Keratinocyte (primary cell): Measurements from ENCODE around the gene ZBTB33. TPM values are rescaled to one million over a fixed set of nuclear protein-coding genes. Genes with fewer than 3 reads are reported as not detected.

Experiments
- DNase-seq: peaks from one replicate; pipeline ENCODE4 v3.0.0-alpha.2; 2011; ENCODE audit warnings: low read depth, missing footprints, low spot score
- FAIRE-seq: peaks from 2 replicates; lab custom pipeline; 2011; peaks lifted over from hg19 to GRCh38; lab: Jason Lieb, UNC
- H2AFZ ChIP-seq: 2 replicates; pipeline ENCODE4 v1.6.0; 2012; ENCODE audit warnings: low read length, control low read depth, inconsistent platforms; ENCODE audit not compliant: control insufficient read depth
- H3K27ac ChIP-seq: 2 replicates; pipeline ENCODE4 v1.5.1; 2011; ENCODE audit warnings: low read length; ENCODE audit not compliant: control insufficient read depth, insufficient read depth
- H3K27me3 ChIP-seq: 3 replicates; pipeline ENCODE4 v1.6.0; 2011; ENCODE audit warnings: low read length; ENCODE audit not compliant: control insufficient read depth, insufficient read depth; ENCODE audit errors: extremely low read depth
- H3K36me3 ChIP-seq, 2 experiments: 2 replicates in 1 of 2; 3 replicates in 1 of 2; pipeline ENCODE4 v1.5.1; 2011; ENCODE audit warnings: low read length in 2 of 2, mild to moderate bottlenecking in 1 of 2; ENCODE audit not compliant: control insufficient read depth in 2 of 2, insufficient read depth in 2 of 2; ENCODE audit errors: extremely low read depth in 1 of 2
- H3K4me1 ChIP-seq: 3 replicates; pipeline ENCODE4 v1.5.1; 2011; ENCODE audit warnings: low read length; ENCODE audit not compliant: control insufficient read depth, insufficient read depth; ENCODE audit errors: extremely low read depth
- H3K4me2 ChIP-seq: 3 replicates; pipeline ENCODE4 v1.6.0; 2011; ENCODE audit warnings: low read depth, low read length; ENCODE audit not compliant: control insufficient read depth, insufficient read depth; ENCODE audit errors: extremely low read depth
- H3K4me3 ChIP-seq, 3 experiments: fragments of 200-600 bp in 1 of 3; sonication (generic) in 1 of 3; 2 replicates in 2 of 3; 3 replicates in 1 of 3; pipeline ENCODE4 v1.5.1; 2011 to 2016; ENCODE audit warnings: low read length in 3 of 3, mild to moderate bottlenecking in 3 of 3, control low read depth in 2 of 3, inconsistent platforms in 1 of 3, low read depth in 1 of 3, mixed read lengths in 1 of 3, mixed run types in 1 of 3, moderate library complexity in 1 of 3; ENCODE audit not compliant: control insufficient read depth in 2 of 3, insufficient read depth in 2 of 3; ENCODE audit errors: extremely low read depth in 1 of 3
- H3K79me2 ChIP-seq: 2 replicates; pipeline ENCODE4 v1.6.0; 2012; ENCODE audit warnings: low read length; ENCODE audit not compliant: control insufficient read depth, insufficient read depth
- H3K9ac ChIP-seq: 3 replicates; pipeline ENCODE4 v1.6.0; 2011; ENCODE audit warnings: low read length; ENCODE audit not compliant: control insufficient read depth, insufficient read depth; ENCODE audit errors: extremely low read depth
- H3K9me1 ChIP-seq: 3 replicates; pipeline ENCODE4 v1.6.0; 2011; ENCODE audit warnings: low read length; ENCODE audit not compliant: control insufficient read depth, insufficient read depth; ENCODE audit errors: extremely low read depth
- H3K9me3 ChIP-seq: 2 replicates; pipeline ENCODE4 v1.5.1; 2012; ENCODE audit warnings: low read depth, low read length; ENCODE audit not compliant: control insufficient read depth
- H4K20me1 ChIP-seq: 3 replicates; pipeline ENCODE4 v1.6.0; 2011; ENCODE audit warnings: low read length; ENCODE audit not compliant: control insufficient read depth, insufficient read depth; ENCODE audit errors: extremely low read depth
- EZH2 ChIP-seq: IDR thresholded peaks from one replicate; pipeline ENCODE4 v1.6.1; 2012; ENCODE audit warnings: inconsistent platforms, mild to moderate bottlenecking, low read length, moderate library complexity
- dilution Hi-C: fragments of 300-500 bp; cut with MboI; formaldehyde crosslinking; loops from one replicate; pipeline ENCODE4 v1.7.0; 2020; ENCODE audit warnings: low sequenced_read_pairs; ENCODE audit not compliant: extremely low pct_ligation_motif_present
- polyA plus RNA-seq, 5 experiments: library from polyadenylated mRNA; depleted of rRNA in 3 of 5; stranded (reverse) in 3 of 5; stranded (forward) in 1 of 5; unstranded in 1 of 5; fragments of >200 nt; gene quantifications; 1 replicate in 1 of 5; 2 replicates in 3 of 5; 3 replicates in 1 of 5; pipeline versions ENCODE4 v1.2.1 to v1.2.3, GENCODE V29; 2011 to 2012; ENCODE audit warnings: missing spikeins in 2 of 5, low read depth in 1 of 5, low replicate concordance in 1 of 5
- TF ChIP-seq, protein P1 (sequence below), 3 experiments: IDR thresholded peaks in 1 of 3; conservative IDR thresholded peaks in 1 of 3; optimal IDR thresholded peaks in 1 of 3; 2 replicates in 2 of 3; 3 replicates in 1 of 3; pipeline versions ENCODE3 to v1.5.1; 2011; ENCODE audit warnings: low read length in 3 of 3, mild to moderate bottlenecking in 3 of 3, moderate library complexity in 2 of 3, control low read depth in 1 of 3, inconsistent platforms in 1 of 3; ENCODE audit not compliant: insufficient read depth in 2 of 3; ENCODE audit errors: extremely low read depth in 1 of 3

Gene ZBTB33
- polyA plus RNA-seq, 1 donor (not counting 4 experiments of a cell fraction or from before 2014, with no cell fraction given) = 13.4 TPM

DNA sequence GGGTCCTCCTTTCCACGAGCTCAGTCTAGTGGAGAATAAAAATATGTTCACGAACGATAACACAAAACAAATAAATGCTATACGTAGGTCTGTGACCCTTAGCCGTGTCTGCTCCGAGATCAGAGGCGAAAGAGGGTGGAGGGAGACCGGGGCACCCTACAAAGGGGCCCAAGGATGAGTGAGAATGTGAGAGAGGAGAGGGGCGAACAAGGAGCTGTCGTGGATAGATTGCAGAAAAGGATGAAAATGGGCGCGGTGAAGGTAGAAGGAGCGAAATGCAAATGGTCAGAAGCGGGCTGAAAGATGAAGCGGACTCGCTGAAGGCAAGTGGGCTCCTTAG, 6.2 kb upstream of the ZBTB33 start:
- dilution Hi-C loops = no loop called here
- Histone ChIP-seq H3K27ac (peak overlapping the region; percentile 66), H3K27me3 (no peaks in the 10 kb centered on the region), H3K9me3 (no peaks in the 10 kb centered on the region), H3K4me2 (peak overlapping the region; percentile 86), H3K4me1 (peaks cover 4% of the 10 kb centered on the region), H4K20me1 (no peaks in the 10 kb centered on the region), H3K9ac (peak overlapping the region; percentile 74), H3K9me1 (no peaks in the 10 kb centered on the region), H3K36me3 (no peaks in the 10 kb centered on the region), H3K4me3 (peak overlapping the region; percentile 57 to 71 (median 66)), H3K79me2 (no peaks in the 10 kb centered on the region), H2AFZ (peak overlapping the region; percentile 85)
- TF ChIP-seq, protein P1, sequence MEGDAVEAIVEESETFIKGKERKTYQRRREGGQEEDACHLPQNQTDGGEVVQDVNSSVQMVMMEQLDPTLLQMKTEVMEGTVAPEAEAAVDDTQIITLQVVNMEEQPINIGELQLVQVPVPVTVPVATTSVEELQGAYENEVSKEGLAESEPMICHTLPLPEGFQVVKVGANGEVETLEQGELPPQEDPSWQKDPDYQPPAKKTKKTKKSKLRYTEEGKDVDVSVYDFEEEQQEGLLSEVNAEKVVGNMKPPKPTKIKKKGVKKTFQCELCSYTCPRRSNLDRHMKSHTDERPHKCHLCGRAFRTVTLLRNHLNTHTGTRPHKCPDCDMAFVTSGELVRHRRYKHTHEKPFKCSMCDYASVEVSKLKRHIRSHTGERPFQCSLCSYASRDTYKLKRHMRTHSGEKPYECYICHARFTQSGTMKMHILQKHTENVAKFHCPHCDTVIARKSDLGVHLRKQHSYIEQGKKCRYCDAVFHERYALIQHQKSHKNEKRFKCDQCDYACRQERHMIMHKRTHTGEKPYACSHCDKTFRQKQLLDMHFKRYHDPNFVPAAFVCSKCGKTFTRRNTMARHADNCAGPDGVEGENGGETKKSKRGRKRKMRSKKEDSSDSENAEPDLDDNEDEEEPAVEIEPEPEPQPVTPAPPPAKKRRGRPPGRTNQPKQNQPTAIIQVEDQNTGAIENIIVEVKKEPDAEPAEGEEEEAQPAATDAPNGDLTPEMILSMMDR (optimal IDR thresholded peaks at IDR 0.05 in 1 of 3, IDR thresholded peaks at IDR 0.05 in 1 of 3, conservative IDR thresholded peaks at IDR 0.05 in 1 of 3; ENCODE audit: extremely low read depth in 1 of 3, insufficient read depth in 2 of 3, low read length in 3 of 3) = no peak
- no peak for TF ChIP-seq EZH2
- FAIRE-seq (no peak), DNase-seq (no peak)

DNA sequence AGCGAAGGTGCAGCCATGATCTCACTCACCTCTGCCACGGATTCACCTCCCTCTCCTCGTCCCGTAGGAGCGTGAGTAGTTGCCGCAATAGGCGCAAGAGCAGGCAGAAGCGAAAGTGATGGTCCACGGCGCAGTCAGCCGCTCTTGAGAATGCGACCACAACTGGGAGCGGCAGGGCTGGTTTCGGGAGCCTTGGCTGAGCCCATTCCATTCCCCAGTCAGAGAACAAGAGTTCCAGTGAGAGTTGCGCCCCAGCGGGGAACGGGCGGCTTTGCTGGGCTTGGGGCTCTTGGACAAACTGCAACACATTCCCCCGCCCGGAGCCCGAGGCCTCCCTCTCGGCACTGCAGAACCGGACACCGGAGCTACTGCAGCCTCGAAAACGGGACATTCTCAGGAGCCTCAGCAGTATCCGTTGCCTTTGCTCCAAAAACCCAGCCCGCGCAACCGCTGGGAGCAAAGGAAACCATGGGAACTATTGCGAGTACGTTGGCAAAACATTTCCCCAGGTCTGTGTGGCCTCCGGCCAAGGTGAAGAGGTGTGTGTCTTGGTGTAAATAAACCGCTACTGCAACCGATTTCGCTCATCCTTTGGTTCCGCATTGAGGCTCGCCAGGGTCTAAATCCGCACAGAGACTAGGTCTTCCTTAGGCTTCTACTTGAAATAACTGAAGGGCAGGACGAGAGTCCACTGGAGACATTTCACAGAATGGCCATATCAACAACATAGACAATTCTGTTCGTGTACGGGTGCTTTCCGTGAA, 5.7 kb upstream of the ZBTB33 start:
- peak overlapping the region; percentile 85 for H2AFZ ChIP-seq
- H3K9ac ChIP-seq = peak overlapping the region; percentile 74
- no peaks in the 10 kb centered on the region for H3K27me3 ChIP-seq
- H3K4me3 ChIP-seq = peak overlapping the region; percentile 57 to 71 (median 66)
- H3K36me3 ChIP-seq = no peaks in the 10 kb centered on the region
- TF ChIP-seq EZH2 = no peak
- TF ChIP-seq, protein P1 (optimal IDR thresholded peaks at IDR 0.05 in 1 of 3, IDR thresholded peaks at IDR 0.05 in 1 of 3, conservative IDR thresholded peaks at IDR 0.05 in 1 of 3; ENCODE audit: extremely low read depth in 1 of 3, insufficient read depth in 2 of 3, low read length in 3 of 3) = no peak
- H3K4me2 ChIP-seq = peak overlapping the region; percentile 86
- H3K4me1 ChIP-seq = peaks cover 4% of the 10 kb centered on the region
- no peaks in the 10 kb centered on the region for H3K9me1 ChIP-seq
- H3K27ac ChIP-seq = peak overlapping the region; percentile 66
- peak; percentile 9 for FAIRE-seq
- H3K79me2 ChIP-seq = no peaks in the 10 kb centered on the region
- no peak for DNase-seq
- no peaks in the 10 kb centered on the region for H4K20me1 ChIP-seq
- no peaks in the 10 kb centered on the region for H3K9me3 ChIP-seq
- dilution Hi-C loops = no loop called here
